ENCODE data around the gene PIP4K2A.
"Not testable (repeated sequence)": the region's sequence is repeated elsewhere in the genome, so short reads cannot be mapped to it uniquely, and the experiment has no call there.

DNA sequence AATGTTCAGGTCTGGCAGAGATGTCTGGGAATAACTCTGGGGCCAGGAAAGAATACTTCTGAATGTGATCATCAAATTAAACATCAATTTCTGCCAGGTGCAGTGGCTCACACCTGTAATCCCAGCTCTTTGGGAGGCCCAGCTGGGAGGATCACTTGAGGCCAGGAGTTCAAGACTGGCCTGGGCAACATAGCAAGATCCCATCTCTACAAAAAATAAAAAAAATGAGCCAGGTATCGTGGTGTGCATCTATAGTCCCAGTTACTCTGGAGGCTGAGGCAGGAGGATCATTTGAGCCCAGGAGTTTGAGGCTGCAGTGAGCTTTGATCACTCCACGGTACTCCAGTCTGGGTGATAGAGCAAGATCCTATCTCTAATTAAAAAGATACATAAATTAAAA lies 214.4 kb downstream of the PIP4K2A start:
- TF ChIP-seq, protein P1, sequence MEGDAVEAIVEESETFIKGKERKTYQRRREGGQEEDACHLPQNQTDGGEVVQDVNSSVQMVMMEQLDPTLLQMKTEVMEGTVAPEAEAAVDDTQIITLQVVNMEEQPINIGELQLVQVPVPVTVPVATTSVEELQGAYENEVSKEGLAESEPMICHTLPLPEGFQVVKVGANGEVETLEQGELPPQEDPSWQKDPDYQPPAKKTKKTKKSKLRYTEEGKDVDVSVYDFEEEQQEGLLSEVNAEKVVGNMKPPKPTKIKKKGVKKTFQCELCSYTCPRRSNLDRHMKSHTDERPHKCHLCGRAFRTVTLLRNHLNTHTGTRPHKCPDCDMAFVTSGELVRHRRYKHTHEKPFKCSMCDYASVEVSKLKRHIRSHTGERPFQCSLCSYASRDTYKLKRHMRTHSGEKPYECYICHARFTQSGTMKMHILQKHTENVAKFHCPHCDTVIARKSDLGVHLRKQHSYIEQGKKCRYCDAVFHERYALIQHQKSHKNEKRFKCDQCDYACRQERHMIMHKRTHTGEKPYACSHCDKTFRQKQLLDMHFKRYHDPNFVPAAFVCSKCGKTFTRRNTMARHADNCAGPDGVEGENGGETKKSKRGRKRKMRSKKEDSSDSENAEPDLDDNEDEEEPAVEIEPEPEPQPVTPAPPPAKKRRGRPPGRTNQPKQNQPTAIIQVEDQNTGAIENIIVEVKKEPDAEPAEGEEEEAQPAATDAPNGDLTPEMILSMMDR (conservative IDR thresholded peaks at IDR 0.05), result not testable (repeated sequence)
- TF ChIP-seq ZFX (IDR thresholded peaks at IDR 0.05), result not testable (repeated sequence)
